ENCODE results near the gene PHIP.

The PHIP gene

GRCh38 chr6:79042088-79042798, 35.8 kb downstream of the PHIP start:
- H3K4me3 ChIP-seq (ENCODE audit: low read length) = no peak overlapping the region
- DNase-seq (ENCODE audit: low read depth) = no peak
- TF ChIP-seq CTCF (IDR thresholded peaks at IDR 0.05; ENCODE audit: insufficient read depth, low read depth, low read length, missing control alignments) = no peak

GRCh38 chr6:79040083-79040482, 38.0 kb downstream of the PHIP start:
- no peak for DNase-seq (ENCODE audit: low read depth)
- TF ChIP-seq CTCF (IDR thresholded peaks at IDR 0.05; ENCODE audit: insufficient read depth, low read depth, low read length, missing control alignments) = no peak
- no peak overlapping the region for H3K4me3 ChIP-seq (ENCODE audit: low read length)

DNA sequence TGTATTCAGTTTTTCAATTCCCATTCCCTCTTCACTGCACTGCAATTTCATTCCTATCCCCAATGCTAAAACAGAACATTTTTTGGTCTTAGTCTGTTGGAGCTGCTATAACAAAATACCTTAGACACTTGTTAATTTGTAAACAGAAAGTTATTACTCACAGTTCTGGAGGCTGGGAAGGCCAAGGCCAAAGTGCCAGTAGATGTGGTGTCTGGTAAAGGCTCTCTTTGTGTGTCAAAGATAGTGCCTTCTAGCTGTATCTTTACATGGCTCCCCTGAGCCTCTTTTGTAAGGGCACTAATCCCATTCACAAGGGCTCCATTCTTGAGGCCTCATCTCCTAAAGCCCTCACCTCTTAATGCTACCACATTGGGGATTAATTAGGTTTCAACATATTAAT, 40.0 kb downstream of the PHIP start:
- DNase-seq (ENCODE audit: low read depth) = no peak
- H3K4me3 ChIP-seq (ENCODE audit: low read length) = no peak overlapping the region
- TF ChIP-seq CTCF (IDR thresholded peaks at IDR 0.05; ENCODE audit: insufficient read depth, low read depth, low read length, missing control alignments) = no peak

- TF ChIP-seq CTCF (IDR thresholded peaks at IDR 0.05; ENCODE audit: insufficient read depth, low read depth, low read length, missing control alignments) = no peak
- H3K4me3 ChIP-seq (ENCODE audit: low read length) = no peak overlapping the region
- DNase-seq (ENCODE audit: low read depth) = peak; percentile 13
Measured at GRCh38 chr6:79034865-79035264, 43.2 kb downstream of the PHIP start.

- H3K4me3 ChIP-seq (ENCODE audit: low read length) = no peak overlapping the region
- no peak for TF ChIP-seq CTCF (IDR thresholded peaks at IDR 0.05; ENCODE audit: insufficient read depth, low read depth, low read length, missing control alignments)
- DNase-seq (ENCODE audit: low read depth) = no peak
Measured at GRCh38 chr6:79033279-79033678, 44.8 kb downstream of the PHIP start.

DNA sequence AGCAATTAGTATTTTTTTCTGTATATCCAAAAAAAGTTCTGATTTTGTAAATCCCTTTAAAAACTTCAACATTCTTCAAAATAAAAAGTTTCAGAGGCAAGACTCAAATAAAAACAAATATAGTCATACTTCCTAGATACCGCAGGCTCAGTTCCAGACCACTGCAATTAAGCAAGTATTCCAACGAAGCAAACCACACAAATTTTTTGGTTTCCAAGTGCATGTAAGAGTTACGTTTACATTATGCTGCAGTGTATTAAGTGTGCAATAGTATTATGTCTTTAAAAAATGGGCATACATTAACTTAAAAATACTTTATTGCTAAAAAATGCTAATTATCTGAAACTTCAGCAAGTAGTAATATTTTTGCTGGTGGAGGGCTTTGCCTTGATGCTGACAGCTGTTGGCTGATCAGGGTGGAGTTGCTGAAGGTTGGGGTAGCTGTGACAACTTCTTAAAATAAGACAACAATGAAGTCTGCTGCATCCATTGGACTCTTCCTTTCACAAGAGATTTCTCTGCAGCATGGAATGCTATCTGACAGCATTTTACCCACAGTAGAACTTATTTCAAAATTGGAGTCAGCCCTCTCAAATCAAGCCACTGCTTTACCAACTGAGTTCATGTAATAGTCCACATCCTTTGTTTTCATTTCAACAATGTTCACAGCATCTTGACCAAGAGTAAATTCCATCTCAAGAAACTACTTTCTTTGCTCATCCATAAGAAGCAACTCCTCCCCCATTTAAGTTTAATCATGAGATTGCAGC, 46.0 kb downstream of the PHIP start:
- H3K4me3 ChIP-seq (ENCODE audit: low read length) = no peak overlapping the region
- no peak for DNase-seq (ENCODE audit: low read depth)
- no peak for TF ChIP-seq CTCF (IDR thresholded peaks at IDR 0.05; ENCODE audit: insufficient read depth, low read depth, low read length, missing control alignments)
